Stimulated activated CD4-positive, alpha-beta T cell treated with anti-CD3 and anti-CD28 coated beads, Interleukin-15, amount 100 ng/mL, for 48 hours (primary cell): Measurements from ENCODE around the gene COPS6.

ENCODE experiments used
- DNase-seq, 2 donors: peaks; one replicate each; pipeline ENCODE4 v3.0.0-alpha.2; 2020; ENCODE audit warnings: low read depth in 2 of 2

The COPS6 gene

DNA sequence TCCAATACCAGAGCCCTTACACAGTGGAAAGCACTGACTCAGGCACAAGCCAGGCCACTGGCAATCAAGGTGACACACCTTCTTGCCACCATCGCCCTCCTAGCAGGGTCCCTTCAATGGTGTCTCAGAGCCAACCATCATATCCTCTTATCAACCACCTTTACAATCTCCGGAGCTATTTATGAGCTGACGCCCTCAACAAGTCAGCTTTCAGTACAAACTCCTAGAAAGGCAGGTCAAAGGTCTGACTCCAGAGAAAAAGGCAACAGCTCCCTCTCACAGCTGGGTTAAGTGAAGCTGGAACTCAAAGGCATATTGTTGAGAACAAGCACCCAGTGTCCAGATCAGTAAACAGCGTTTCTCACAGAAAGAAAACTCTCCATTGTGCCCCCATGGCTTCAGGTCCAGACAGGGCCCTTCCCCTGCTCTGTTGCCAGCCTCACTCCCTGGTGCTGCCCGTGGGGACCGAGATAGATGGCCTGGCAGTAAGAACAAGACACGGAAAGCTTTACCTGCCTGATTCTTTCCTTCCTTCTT is 9.7 kb upstream of the COPS6 start:
- no peak for DNase-seq

DNA sequence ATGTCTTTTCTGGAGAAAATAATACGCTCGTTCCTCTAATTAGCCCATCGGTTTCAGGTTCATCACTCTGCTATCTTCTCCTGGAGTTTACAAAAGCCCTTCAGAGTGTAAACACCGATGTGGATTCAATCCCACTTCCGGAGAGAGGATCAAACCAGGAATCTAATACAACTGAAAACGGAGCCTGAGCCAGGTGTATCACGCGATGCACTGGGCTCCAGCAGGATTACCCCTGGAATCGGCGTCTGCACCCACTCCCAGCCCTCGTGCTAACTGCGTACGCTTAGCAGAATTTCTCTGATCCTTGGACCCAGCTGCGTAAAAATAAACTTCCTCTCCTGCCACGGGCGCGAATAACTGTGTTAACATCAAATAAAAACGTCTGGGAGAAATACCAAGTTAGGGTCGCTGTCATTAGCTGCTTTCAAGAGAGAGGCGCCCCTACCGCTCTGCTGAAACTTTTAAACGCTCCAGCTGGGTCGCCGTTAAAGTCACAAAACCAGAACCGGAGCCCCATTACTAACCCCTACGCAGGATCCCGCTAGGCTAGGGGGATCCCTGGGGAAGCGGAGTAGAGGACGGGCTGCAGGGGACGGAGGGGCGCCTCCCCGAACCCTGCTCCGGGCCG is 7.7 kb upstream of the COPS6 start:
- DNase-seq, result no peak

DNA sequence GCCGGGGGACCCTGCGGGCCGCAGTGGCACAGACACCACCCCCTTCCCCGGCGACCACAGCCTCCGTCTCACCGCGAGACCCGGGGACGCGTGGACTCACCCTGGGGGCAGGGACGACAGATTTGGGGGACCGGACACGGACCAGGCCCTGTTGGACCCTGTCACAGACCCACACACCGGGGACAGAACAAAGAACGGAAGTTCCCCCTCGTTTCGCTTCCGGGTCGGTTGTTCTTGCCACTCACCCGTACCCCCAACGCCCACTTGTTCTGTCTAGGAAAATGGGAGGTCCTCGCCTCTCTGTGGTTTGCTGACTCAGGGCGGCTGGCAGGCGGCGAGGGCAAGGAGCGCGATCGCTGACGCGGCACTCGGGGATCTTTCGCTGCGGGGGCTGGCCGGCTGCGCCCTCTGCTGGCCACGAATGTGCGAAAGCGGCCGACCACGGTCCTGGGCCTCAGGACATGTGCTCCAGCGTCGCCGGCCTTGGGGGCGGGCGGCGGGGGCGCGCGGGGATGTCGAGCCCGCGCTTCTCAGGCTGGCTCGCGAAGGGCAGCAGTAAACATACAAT is 7.2 kb upstream of the COPS6 start, which contains the start of gene ZNF3:
Gene ZNF3, minus strand, starts transcription at position 189 of the 568 bp plus-strand sequence. CDS start 4,366 bp downstream, outside the sequence.
- peak; percentile 98 for DNase-seq

DNA sequence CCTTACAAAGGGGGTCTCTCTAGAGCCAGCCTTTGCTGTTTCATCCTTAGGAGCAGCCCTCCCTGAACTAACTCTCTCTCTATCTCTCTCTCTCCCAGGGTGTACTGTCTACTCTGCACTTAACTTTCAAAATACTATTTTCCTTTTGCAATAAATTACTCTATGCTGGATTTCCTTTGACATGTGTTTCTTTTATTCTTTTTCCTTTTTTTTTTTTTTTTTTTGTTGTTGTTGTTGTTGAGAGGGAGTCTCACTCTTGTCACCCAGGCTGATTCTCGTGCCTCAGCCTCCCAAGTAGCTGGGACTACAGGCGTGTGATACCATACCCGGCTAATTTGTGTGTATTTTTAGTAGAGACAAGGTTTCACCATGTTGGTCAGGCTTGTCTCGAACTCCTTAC is 5.8 kb upstream of the COPS6 start:
- no peak for DNase-seq

DNA sequence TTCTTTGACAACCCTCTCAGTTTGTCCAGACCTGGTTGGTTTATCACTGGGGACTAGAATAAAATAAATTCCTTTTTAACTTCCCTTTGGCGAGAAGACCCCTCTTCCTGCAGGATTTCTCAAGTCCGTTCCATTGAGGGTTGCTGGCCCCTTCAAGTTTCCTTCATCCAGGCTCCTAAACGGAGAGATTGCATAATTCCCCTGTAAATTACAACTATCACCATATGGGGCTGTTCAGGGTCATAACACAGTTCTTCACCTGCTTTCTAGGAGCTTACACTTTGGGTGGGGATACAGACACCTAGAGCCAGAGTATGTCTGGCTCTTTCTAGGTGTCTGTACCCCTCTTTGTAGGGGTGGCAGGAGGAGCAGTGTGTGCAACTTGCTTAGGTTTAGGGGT is 3.3 kb upstream of the COPS6 start:
- DNase-seq, result no peak

DNA sequence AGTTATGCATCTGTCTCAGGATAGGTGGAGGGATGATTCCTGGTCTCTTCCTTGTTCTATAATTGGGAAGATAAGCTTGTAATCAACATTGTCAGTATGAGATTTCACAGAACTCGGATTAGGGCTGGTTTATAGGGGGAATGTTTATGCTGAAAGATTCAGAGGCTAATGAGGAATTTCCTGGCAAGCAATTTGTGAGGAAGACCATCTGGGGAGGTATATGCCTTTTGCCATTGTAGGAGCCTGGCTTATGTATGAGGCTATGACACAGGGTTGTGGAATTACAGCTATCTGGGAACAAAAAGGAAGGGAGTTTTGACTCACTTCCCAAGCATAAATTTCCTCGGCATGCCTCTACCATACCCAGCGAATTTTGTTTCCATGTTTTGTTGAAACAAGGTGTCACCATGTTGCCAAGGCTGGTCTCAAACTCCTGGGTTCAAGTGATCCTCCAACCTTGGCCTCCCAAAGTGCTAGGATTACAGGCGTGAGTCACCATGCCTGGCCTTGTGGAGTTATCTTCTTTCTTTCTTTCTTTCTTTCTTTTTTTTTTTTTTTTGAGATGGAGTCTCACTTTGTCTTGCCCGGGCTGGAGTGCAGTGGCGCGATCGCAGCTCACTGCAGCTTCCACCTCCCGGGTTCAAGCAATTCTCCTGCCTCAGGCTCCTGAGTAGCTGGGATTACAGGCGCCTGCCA is 1.6 kb upstream of the COPS6 start:
- DNase-seq, result no peak

DNA sequence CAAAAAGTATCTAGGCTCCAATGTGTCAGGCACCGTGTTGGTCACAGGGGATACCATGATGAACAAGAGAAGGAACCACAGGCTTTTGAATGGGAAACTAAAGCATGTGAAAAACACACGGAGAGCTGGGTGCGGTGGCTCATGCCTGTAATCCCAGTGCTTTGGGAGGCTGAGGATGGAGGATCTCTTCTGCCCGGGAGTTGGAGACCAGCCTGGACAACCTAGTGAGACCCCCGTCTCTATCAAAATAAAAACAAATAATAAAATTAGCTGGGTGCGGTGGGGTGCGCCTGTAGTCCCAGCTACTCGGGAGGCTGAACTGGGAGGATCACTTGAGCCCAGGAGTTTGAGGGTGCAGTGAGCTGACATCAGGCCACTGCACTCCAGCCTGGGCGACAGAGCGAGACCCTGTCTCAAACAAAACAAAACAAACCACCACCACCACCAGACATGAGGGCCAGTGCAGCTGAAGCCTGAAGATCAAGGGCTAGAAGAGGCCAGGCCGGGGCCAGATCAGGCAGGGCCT is 611 bp upstream of the COPS6 start:
- DNase-seq, result no peak

DNA sequence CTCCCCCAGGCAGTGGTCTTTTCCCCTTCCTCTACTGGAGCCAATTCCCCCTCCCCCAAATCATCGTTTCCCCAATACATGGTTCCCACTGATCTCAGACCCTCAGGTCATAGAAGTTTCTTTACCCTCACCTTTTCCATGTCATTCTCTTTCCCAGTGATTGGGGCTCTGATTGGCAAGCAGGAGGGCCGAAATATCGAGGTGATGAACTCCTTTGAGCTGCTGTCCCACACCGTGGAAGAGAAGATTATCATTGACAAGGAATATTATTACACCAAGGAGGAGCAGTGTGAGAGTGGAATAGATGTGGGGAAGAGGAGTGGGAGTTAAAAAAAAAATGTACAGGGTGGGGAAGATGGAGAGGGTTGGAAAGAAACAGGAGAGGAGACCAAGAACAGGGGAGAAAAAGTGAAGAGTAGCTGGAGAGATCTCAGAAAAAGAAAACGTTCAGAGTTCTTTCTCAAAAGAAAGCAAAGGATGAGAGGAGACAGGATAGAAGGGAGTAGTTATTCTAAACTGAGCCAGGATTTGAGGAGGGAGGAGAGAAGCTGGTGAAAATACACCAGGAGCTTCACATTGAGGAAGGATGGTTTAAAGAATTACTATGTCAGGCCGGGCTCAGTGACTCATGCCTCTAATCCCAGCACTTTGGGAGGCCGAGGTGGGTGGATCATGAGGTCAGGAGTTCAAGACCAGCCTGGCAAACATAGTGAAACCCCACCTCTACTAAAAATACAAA is 858 bp downstream of the COPS6 start:
- no peak for DNase-seq

DNA sequence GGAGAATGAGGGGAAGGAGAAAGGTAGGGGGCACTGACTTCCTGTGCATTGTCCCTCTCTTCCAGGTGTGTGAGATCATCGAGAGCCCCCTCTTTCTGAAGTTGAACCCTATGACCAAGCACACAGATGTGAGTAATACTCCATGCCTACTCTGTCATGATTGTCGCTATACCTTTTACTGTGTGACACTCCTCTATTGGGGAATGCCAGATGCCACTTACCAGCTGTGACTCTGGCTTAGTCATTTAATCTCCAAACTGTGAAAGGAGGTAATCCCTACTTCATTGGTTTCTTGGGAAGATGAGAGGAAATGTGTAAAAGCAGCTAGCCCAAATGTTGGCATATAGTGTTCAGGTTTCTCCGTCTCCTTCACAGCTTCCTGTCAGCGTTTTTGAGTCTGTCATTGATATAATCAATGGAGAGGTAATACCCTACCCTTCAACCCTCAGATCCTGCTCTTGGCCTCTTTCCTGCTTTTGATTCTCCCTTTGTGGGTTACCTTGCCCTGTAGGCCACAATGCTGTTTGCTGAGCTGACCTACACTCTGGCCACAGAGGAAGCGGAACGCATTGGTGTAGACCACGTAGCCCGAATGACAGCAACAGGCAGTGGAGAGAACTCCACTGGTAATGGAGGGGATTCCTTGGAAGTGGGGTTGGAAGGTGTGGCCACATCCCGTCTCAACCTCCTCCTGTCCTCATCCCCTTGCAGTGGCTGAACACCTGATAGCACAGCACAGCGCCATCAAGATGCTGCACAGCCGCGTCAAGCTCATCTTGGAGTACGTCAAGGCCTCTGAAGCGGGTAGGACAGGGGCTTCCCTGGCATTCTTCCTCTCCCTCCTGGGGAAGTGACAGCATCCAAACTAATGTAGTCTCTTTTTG is 2.0 kb downstream of the COPS6 start:
- DNase-seq, result no peak

DNA sequence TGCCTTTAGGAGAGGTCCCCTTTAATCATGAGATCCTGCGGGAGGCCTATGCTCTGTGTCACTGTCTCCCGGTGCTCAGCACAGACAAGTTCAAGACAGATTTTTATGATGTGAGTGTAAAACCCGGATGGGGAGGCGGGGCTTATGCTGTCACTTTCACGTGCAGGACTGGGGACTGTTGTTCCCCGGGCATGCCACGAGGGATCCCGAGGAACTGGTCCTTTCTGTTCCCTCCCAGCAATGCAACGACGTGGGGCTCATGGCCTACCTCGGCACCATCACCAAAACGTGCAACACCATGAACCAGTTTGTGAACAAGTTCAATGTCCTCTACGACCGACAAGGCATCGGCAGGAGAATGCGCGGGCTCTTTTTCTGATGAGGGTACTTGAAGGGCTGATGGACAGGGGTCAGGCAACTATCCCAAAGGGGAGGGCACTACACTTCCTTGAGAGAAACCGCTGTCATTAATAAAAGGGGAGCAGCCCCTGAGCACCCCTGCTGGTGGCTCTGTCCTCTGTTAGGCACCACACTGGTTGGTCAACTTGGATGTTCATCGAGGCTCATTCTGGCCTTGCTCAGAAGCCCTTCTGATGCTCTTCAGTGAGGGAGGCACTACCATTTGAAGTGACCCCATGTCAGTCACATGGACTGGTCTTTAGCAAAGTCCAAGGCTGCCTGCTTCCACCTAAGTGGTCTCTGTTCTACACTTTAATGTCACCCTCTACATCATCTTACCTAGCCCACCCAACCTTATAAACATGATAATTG is 2.8 kb downstream of the COPS6 start:
- DNase-seq, result no peak

DNA sequence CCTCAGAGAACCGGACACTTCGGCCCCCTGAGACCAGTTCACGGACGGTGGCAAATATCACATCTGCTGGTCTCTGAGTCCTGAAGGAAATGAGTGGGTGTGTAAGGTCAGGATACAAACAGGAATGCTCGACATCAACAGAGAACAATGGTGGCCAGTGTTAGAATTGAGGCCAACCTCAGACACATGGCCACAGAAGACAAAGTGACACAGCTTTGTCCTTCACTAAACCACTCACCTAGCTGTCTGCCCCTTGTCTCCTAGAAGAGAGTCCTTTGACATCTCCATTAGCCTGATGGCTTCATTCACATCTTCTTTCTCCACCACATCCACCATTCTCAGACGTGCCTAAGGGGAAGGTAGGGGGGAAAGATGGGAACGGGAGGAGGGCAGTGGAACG is 4.3 kb downstream of the COPS6 start:
- DNase-seq, result no peak

DNA sequence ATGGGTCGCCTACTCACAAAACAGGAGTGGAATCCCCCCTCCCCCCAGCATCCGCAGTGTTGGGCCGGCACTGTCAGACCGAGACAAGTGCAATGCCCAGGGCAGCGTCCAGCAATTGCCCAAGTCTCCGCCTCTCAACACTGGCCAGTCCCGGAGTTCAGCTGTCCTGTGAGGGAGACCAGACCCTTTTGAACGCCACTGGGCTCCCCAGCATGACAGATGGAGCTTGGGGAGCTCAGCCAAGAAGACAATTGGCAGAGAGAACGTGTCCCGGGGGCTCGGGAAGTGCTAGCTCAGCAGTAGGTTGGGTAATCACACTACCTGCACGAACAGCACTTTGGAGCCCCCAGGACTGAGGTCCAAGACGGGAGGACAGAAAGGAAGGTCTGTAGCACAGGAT is 4.7 kb downstream of the COPS6 start:
- no peak for DNase-seq

DNA sequence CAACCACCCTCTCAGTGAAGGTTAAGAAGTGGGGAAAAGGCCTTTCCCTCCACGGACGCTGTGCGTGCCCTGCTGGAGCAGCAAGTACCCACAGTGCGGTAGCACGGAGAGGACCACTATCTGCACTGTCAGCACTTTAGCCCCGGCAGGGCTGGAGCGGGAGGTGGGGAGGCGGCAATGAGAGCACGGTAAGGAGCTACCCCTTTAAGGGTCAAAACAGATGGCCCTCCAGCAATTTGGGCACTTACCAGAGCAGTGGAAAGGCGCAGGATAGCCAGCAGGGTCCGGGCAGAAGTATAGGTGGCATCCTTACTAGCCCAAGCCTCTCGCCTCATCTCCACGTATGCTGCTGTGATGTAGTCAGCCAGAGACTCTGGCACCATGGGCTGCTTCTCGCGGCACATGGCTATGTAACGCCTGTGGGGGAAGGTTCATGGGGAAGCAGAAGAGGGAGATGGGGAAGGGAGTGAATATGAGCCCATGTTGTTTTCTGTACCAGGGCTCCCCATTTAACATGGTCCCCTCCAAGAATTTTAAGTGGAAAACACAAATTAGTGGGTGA is 5.2 kb downstream of the COPS6 start:
- DNase-seq, result no peak

DNA sequence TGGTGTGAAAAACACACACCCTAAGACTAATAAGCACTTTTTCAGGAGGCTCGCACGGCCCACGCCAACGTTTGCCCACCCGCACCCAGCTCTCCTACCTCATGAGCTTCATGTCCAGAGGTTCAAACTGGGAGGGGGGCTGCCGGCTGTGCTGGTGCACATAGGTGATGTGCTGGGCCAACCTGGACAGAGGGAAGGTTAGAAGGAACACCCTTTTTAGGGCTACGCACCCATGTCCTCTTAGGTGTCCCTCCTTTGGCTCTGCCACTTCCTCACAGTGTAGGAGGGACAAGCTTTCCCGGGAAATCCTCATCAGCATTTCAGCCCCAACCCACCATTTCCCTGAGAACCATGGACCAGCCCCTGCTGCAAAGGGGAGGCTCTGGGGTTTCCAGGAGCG is 6.5 kb downstream of the COPS6 start:
- DNase-seq, result no peak

DNA sequence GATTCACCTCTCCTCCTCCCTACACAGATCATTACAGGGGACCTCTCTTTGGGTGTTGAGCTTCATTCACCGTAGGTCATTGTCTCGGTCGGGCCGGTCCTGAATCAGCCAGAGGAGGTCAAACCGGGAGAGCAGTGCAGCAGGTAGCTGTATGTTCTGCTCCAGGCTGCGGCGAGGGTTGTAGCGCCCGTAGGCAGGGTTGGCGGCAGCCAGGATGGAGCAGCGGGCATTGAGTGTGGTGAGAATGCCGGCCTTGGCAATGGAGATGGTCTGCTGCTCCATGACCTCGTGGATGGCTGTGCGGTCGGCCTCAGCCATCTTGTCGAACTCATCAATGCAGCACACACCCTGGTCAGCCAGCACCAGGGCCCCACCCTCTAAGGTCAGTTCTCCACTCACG is 6.9 kb downstream of the COPS6 start:
- DNase-seq, result no peak

DNA sequence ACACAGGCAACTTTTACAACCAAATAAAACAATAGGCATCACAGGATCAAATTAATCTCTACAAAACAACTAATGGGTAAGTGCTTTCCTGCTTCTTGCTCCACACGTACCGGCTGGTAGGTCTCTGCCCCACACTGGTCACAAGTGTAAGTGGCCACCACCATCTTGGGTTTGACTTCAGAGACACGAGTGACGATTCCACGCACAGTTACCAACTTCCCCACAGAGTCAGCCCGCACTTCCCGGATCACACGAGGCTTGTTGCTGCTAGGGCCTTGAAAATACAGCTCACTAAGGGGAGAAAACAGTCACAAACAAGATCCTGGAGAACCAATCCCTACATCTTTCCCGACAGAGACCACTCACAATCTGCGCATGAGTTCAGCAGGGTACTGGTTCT is 10.1 kb downstream of the COPS6 start:
- DNase-seq, result no peak

DNA sequence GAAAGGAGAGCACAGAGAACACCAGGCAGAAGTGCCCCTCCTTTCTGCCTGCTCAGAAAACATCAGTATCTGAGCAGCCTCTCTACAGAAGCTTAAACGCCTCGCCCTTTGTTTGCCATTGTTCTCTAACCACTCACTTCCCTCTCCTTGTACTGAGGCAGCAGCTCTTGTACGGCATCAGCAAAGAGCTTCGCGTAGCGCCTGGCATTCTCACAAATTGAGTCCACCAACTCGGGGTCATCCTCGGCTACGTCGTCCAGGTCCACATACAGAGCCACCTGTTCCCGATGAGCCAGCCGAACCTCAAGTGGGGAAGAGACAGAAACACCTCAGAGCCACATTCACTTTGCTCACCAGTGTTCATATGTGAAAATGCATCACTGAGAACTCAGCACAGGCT is 10.7 kb downstream of the COPS6 start:
- DNase-seq, result no peak

DNA sequence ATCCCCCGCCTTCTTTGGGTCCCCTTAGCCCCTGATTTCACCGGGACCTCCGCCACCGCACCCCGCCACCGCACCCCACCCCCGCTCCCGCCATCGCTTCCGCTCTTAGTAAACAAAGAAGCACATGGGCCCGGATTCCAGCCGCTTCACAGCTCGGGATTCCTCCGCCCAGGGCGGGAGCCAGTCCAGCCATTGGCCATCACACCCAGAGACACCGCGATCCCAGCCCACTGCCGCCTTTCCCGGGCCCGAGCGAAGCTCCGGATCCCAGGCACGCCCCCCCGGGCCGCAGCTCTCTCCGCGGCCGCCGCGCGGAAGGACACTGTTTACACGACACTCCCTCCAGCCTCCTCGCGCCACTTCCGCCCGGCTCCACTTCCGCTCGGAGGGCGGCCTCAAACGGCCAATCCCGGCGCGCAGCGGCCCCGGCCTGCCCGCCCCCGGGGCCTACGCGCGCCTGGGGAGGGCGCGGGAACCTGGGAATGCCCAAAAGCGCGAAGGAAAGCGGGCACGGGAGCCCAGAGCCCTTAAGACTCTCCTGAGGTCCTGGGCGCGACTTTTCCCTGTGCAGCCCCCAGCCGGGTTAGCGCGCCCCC is 11.7 kb downstream of the COPS6 start:
- peak; percentile 72 to 81 for DNase-seq

DNA sequence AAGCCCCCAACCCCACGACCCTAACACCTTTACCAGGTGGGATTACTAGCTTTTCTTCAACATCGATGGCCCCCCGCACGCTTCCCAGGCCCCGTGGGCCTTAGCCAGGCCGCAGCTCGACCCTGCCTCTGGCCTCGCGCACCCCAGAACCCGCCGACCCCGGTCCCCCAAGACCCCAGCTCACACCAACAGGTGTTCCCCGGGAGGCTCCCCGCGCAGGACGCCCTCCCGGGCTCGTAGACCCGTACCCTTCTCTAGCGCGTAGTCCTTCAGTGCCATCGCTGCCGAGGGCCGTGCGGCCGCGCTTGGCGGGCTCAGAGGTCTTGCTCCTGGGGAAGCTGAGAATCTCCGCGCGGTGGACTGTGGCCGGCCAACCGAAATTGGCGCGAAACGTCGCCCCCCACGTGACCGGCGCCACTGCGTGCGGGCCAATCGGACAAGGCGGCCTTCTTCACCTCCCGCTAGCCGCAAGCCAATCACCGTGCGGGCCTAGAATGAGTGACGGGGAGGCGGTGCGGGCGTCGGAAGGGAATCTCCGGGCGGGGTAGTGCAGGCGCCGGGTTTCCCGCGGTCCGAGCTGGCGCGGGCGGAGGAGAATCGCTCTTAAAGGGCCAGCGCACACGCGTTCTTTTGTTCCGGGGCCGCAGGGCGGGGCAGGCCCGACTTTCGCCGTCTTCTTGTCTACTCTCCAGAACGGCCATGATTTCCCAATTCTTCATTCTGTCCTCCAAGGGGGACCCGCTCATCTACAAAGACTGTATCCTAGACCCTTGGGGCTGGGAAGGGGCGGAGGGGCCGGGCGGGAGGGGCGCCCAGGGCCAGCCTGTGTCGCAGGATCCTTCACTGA is 12.5 kb downstream of the COPS6 start, which contains the start of the genes AP4M1 and MCM7:
Gene AP4M1, plus strand, starts transcription at position 628 of the 847 bp plus-strand sequence. Its CDS starts 72 bp downstream, at position 700.
Gene MCM7, minus strand, starts transcription at position 382 of the 847 bp plus-strand sequence. Its CDS starts 103 bp downstream, at position 279.
- peak; percentile 97 to 98 for DNase-seq
